ENCODE data around the gene DDIT3.

DDIT3 gene

DNA sequence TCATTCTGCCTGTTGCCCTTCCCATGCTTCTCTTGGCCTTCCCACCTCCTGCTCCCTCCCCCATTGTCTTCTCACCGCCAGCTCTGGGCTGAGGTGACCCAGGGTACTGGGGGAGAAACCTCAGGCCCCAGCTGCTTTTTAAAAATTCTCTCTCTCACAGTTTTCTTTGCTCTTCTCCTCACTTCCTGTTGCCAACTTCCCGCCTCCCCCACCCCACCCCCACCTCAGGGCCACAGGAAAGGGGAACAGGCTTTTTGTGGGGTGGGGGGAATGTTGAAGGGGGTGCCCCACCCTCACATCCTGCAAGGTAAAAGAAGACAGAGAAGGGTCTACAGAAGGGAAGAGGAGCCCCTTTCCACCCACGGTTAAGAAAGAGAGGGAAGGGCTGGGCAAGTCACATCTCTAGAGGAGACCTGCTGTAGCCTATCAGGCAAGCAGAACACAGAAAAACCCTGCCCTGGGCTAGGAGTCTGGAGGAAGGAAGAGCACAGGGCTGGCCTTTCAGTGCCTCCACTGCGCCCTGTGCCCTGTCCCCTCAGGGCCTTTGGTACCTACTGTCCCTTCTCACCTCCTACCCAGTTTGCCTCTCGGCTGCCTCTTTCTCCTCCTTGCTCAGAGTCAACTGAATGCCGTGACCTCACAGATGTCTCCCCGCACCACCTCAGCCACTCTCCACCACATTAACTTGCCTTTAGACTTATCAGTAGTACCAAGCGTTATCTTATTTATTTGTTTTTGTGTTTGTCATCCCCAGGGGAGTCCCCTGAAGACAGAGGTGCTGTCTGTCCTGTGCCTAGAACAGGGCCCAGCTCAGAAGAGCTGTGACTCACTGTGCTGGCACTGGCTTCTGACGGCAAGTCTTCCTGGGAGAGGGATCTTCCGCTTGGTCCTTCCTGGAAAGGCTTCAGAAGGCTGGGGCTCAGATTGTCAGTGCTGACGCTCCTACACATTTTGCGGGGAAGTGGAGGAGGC lies 42.3 kb downstream of the DDIT3 start:
- peaks cover 57% of the 10 kb centered on the region for H3K4me1 Mint-ChIP-seq (ENCODE audit: low read depth)
- peaks cover 32% of the 10 kb centered on the region for H3K36me3 Mint-ChIP-seq (ENCODE audit: low read depth)
- H3K4me3 Mint-ChIP-seq: peak overlapping the region; percentile 96
- no peaks in the 10 kb centered on the region for H3K9me3 Mint-ChIP-seq
- H3K27me3 Mint-ChIP-seq (ENCODE audit: low read depth): no peaks in the 10 kb centered on the region
- H3K27ac Mint-ChIP-seq: peak overlapping the region; percentile 98

DNA sequence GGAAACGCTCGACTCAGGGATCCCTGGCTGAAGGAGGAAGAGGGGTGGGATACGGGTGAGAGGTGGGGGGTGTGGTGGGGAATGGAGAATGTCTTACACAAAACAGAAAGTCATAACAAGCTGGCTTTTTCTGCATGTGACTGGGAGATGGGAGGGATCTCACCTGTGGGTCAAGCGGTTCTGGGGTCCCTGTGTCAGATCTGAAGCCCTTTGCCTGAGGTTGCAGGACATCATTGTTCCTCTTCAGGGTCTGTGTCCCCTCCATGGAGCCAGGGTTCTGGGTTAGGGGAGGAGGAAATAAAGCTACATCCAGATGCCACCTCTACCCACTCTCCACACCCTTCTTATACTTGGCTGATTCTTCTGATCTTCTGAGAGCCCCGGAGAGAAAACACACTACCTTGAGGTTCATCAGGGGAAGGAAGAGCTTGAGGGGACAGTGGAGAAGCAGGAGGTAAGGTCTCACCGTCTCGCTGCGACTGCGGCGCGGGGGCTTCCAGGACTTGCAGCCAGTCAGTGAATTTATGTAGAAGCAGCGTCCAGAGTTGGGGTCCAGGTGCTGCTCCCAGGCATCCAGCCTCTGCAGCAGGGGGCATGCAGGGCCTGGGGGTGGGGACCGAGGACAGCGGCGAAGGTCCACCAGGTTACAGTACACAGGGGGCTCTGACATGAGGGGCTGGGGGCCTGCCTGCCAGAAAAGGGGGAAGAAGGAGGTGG lies 43.2 kb downstream of the DDIT3 start:
- Mint-ChIP-seq H3K36me3 (ENCODE audit: low read depth) (peaks cover 39% of the 10 kb centered on the region), H3K27ac (peak overlapping the region; percentile 98), H3K4me3 (peak overlapping the region; percentile 96), H3K4me1 (ENCODE audit: low read depth) (peaks cover 61% of the 10 kb centered on the region), H3K27me3 (ENCODE audit: low read depth) (no peaks in the 10 kb centered on the region), H3K9me3 (no peaks in the 10 kb centered on the region)

DNA sequence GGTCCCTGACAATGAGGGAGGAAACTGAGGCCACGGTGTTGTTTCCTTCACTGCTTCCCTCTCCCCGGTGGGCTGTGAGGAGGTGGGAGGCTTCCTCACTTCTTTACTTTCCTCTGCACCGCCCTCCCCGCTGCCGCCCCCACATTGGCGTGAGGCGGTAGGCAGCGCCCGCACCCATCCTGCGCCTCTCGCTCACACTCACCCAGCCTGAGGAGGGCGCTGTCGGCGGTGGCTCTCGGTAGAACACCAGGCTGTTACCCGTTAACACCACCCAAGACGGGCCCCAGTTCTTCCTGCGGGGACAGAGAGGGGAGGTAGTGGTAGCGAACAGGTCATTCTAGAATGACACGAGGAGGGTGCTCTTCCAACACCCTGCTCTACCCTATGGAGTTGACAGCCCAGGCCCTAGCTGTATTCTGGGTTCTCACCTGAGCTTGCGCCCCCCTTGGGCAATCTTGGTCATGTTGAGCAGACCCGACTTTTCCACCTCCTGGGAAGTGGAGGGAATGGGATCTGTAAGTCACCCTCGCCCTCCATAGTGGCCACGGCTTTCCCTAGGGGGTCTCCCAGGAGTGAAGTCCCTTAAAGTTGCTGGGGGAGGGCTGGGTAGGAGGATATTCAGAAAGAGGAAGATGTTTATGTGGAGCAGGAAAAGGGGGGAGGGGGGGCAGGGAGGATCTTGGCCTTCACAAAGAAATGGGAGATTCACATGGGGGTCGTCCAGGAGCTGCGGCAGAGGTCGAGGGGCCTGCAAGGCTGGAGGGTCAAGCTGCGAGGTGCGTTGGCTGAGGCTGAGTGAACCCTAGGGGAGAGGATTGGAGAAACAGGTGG lies 43.9 kb downstream of the DDIT3 start:
- Mint-ChIP-seq H3K4me3 (peak overlapping the region; percentile 96), H3K27ac (peak overlapping the region; percentile 98), H3K27me3 (ENCODE audit: low read depth) (no peaks in the 10 kb centered on the region), H3K36me3 (ENCODE audit: low read depth) (peaks cover 41% of the 10 kb centered on the region), H3K9me3 (no peaks in the 10 kb centered on the region), H3K4me1 (ENCODE audit: low read depth) (peaks cover 59% of the 10 kb centered on the region)

DNA sequence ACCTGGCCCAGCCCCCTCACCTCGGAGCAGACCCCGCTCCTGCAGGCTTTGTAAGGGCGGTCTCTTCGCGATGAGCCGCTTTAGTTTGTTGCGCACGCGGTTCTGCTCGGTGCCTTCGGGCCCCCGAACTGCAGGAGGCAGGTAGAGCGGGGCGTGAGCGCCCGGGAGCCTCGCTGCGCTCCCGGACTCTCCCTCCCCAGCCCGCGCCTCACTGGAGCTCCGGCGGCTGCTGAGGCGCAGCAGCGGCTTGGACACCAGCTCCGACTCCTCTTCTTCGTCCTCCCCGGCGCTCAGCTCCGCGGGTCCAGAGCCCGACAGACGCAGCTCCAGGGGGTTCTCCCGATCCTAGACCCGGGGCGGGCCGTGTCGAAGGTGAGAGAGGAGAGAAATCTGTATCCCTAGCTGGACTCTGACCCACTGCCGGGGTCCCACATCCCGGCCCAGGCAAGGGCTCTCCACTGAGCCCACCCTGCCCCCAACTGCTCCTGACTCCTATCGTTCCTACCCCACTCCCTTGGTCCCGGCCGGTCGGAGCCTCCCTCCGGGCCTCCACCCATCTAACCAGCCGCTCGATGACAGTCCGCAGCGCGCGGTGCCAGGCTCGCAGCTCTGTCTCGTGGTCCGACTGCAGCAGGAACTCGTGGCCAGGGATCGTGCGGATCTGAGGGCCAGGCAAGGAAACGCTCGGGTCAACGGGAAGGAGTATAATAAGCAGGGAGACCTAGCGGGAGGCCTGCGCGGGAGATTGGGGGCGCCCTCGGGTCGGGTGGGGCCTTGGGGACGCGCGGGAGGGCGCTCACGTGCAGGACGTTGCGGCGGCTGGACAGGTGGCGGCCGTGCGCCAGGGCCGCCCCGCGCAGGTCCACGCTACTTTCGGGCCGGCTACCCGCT lies 44.8 kb downstream of the DDIT3 start:
- no peaks in the 10 kb centered on the region for H3K9me3 Mint-ChIP-seq
- H3K36me3 Mint-ChIP-seq (ENCODE audit: low read depth): peaks cover 41% of the 10 kb centered on the region
- H3K4me1 Mint-ChIP-seq (ENCODE audit: low read depth): peaks cover 55% of the 10 kb centered on the region
- no peaks in the 10 kb centered on the region for H3K27me3 Mint-ChIP-seq (ENCODE audit: low read depth)
- peak overlapping the region; percentile 96 for H3K4me3 Mint-ChIP-seq
- peak overlapping the region; percentile 16 for H3K27ac Mint-ChIP-seq

DNA sequence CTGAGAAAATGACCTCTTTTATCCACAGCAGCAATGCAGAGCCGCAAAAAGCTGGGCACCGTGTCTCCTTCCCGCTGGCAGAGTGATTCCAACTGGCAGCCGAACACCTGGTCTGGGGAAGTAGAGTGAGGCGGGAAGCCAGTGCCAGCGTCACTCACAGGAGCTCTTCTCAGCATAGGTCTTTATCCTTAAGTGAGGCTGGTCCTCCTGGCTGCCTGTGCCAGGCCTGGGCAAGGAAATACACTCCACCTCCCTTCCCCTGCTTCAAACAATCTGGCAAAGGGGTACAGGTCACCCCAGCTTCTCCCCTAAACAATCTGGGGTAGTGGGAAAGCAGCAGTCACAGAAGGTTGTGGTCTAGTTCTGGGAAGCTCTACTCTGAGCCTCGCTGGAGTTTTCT lies 45.5 kb downstream of the DDIT3 start:
- peaks cover 50% of the 10 kb centered on the region for H3K4me1 Mint-ChIP-seq (ENCODE audit: low read depth)
- H3K27me3 Mint-ChIP-seq (ENCODE audit: low read depth): no peaks in the 10 kb centered on the region
- H3K9me3 Mint-ChIP-seq: no peaks in the 10 kb centered on the region
- H3K36me3 Mint-ChIP-seq (ENCODE audit: low read depth): peaks cover 43% of the 10 kb centered on the region
- H3K4me3 Mint-ChIP-seq: peak overlapping the region; percentile 68
- no peak overlapping the region for H3K27ac Mint-ChIP-seq

DNA sequence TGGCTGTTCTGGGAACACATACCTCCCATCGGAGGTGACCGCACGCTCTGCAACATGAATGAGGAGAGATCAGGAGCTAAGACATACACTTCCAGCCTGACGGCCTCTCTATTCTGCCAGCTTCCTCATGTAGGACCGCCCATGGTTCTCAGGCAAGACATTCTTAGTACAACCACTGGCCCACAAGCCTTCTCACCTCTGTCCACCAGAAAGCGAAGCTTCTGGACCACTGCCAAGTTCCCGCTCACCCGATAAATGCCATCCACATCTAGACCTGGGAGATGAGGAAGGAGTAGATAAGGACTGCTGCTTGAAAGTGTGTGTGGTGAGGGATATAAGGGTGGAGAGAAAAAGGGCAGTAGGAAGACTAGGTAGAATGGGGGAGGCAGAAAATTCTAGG lies 45.9 kb downstream of the DDIT3 start:
- H3K4me1 Mint-ChIP-seq (ENCODE audit: low read depth): peaks cover 46% of the 10 kb centered on the region

DNA sequence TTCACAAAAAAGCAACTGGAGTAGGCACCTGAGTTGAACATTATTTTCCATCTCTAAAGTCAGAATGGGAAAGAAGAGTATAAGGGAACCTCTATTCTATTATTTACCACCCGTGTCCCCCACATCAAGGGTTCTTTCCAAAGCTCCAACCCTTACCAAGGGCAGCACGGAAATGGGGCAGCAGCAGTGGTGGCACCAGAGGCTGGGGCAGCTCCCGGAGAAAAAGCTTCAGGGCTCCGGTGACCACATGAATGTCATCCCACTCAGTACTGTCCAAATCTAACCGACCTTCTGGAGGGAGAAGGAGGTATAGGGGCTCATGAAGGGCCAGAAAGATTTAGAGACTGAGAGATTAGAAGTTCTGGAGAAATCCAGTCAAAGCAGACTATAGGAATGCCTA lies 46.4 kb downstream of the DDIT3 start:
- Mint-ChIP-seq H3K9me3 (no peaks in the 10 kb centered on the region), H3K27ac (no peak overlapping the region), H3K4me3 (peak overlapping the region; percentile 68)

More for the DNA sequence above, 45.9 kb downstream of the DDIT3 start:
- H3K9me3 Mint-ChIP-seq: no peaks in the 10 kb centered on the region
- H3K4me3 Mint-ChIP-seq: peak overlapping the region; percentile 68
- H3K27ac Mint-ChIP-seq: peak overlapping the region; percentile 22
- no peaks in the 10 kb centered on the region for H3K27me3 Mint-ChIP-seq (ENCODE audit: low read depth)
- H3K36me3 Mint-ChIP-seq (ENCODE audit: low read depth): peaks cover 44% of the 10 kb centered on the region

DNA sequence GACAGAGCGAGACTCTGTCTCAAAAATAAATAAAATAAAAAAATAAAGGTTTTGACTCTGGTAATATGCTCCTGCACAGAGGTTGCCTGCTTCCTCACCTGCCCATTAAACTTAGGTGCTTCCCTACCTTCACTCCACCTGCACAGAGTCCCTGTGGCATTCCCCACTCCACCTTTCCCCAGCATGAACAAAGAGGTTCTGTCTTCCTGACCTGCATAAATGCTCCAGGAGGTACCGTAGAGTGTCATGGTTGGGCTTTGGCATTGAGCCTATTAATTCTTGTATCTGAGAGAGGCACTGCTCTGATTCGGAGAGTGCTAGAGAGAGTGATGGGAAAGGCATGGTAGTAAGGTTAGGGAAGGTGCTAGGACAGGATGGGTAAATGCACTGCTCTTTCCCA lies 46.9 kb downstream of the DDIT3 start:
- Mint-ChIP-seq H3K27me3 (ENCODE audit: low read depth) (no peaks in the 10 kb centered on the region), H3K4me3 (peak overlapping the region; percentile 6), H3K9me3 (no peaks in the 10 kb centered on the region), H3K4me1 (ENCODE audit: low read depth) (peaks cover 36% of the 10 kb centered on the region), H3K36me3 (ENCODE audit: low read depth) (peaks cover 49% of the 10 kb centered on the region), H3K27ac (no peak overlapping the region)

More for the DNA sequence above, 46.4 kb downstream of the DDIT3 start:
- H3K36me3 Mint-ChIP-seq (ENCODE audit: low read depth): peaks cover 47% of the 10 kb centered on the region
- H3K27me3 Mint-ChIP-seq (ENCODE audit: low read depth): no peaks in the 10 kb centered on the region
- H3K4me1 Mint-ChIP-seq (ENCODE audit: low read depth): peaks cover 41% of the 10 kb centered on the region

DNA sequence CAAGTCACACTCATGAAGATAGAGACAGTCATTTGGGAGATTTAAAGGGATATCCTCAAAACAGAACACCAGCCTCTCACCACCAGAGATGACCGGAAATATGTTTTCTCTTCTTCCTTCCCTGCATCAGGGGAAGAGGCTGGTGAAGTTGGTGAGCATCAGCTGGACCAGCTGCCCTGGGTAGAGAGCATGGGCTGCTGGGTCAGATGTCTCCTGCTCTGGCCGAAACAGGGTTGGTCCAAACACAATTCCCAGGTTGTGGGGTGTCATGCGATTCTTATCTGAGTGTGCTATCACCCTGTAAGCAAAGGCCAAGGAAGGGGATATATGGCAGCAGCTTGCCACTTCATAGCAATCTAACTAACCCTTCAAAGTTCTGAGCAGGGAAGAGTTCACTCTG lies 47.9 kb downstream of the DDIT3 start:
- Mint-ChIP-seq H3K4me3 (no peak overlapping the region), H3K27ac (no peak overlapping the region), H3K4me1 (ENCODE audit: low read depth) (peaks cover 29% of the 10 kb centered on the region), H3K9me3 (no peaks in the 10 kb centered on the region), H3K27me3 (ENCODE audit: low read depth) (no peaks in the 10 kb centered on the region), H3K36me3 (ENCODE audit: low read depth) (peaks cover 52% of the 10 kb centered on the region)

DNA sequence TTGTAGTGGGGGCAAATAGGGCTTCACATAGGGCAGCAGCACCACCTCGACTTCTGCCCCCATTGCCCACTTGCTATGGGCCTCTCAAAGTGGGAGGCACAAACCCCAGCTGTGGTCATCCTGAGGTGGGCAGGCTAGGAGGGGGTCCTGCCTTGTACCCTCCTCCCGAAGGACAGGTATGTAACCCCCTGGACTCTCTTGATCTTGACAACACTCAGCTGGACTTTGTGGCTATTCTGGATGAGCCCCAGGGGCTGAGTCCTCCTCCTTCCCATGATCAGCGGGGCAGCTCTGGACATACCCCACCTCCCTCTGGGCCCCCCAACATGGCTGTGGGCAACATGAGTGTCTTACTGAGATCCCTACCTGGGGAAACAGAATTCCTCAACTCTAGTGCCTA lies 48.7 kb downstream of the DDIT3 start:
- Mint-ChIP-seq H3K9me3 (no peaks in the 10 kb centered on the region), H3K36me3 (ENCODE audit: low read depth) (peaks cover 49% of the 10 kb centered on the region), H3K4me1 (ENCODE audit: low read depth) (peaks cover 26% of the 10 kb centered on the region), H3K4me3 (no peak overlapping the region), H3K27ac (no peak overlapping the region), H3K27me3 (ENCODE audit: low read depth) (no peaks in the 10 kb centered on the region)

DNA sequence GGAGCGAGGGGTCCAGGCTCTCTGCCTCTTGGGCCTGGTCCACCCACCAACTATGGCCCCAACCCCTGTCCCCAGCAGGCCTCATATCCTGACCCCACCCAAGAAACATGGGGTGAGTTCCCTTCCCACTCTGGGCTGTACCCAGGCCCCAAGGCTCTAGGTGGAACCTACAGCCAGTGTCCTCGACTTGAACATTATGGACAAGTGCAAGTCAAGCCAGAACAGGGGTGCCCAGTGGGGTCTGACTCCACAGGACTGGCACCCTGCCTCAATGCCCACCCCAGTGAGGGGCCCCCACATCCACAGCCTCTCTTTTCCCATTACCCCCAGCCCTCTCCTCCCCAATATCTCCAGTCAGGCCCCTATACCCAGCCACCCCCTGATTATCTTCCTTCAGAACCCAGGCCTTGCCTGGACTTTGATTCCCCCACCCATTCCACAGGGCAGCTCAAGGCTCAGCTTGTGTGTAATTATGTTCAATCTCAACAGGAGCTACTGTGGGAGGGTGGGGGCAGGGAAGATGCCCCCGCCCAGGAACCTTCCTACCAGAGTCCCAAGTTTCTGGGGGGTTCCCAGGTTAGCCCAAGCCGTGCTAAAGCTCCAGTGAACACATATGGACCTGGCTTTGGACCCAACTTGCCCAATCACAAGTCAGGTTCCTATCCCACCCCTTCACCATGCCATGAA lies 49.2 kb downstream of the DDIT3 start:
- peaks cover 44% of the 10 kb centered on the region for H3K36me3 Mint-ChIP-seq (ENCODE audit: low read depth)

DNA sequence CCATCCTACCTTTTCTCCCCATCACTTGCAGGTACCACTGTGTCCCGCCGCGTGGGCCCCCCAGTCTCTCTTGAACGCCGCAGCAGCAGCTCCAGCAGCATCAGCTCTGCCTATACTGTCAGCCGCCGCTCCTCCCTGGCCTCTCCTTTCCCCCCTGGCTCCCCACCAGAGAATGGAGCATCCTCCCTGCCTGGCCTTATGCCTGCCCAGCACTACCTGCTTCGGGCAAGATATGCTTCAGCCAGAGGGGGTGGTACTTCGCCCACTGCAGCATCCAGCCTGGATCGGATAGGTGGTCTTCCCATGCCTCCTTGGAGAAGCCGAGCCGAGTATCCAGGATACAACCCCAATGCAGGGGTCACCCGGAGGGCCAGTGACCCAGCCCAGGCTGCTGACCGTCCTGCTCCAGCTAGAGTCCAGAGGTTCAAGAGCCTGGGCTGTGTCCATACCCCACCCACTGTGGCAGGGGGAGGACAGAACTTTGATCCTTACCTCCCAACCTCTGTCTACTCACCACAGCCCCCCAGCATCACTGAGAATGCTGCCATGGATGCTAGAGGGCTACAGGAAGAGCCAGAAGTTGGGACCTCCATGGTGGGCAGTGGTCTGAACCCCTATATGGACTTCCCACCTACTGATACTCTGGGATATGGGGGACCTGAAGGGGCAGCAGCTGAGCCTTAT lies 49.9 kb downstream of the DDIT3 start:
- H3K4me3 Mint-ChIP-seq: no peak overlapping the region
- H3K27me3 Mint-ChIP-seq (ENCODE audit: low read depth): no peaks in the 10 kb centered on the region
- H3K36me3 Mint-ChIP-seq (ENCODE audit: low read depth): peaks cover 43% of the 10 kb centered on the region
- H3K4me1 Mint-ChIP-seq (ENCODE audit: low read depth): peaks cover 21% of the 10 kb centered on the region
- H3K27ac Mint-ChIP-seq: no peak overlapping the region
- no peaks in the 10 kb centered on the region for H3K9me3 Mint-ChIP-seq

More for the DNA sequence above, 49.2 kb downstream of the DDIT3 start:
- H3K9me3 Mint-ChIP-seq: no peaks in the 10 kb centered on the region
- H3K4me1 Mint-ChIP-seq (ENCODE audit: low read depth): peaks cover 21% of the 10 kb centered on the region
- H3K27ac Mint-ChIP-seq: no peak overlapping the region
- no peak overlapping the region for H3K4me3 Mint-ChIP-seq
- H3K27me3 Mint-ChIP-seq (ENCODE audit: low read depth): no peaks in the 10 kb centered on the region
